HG02852 (cell line): ENCODE results near the gene TEC.

Experiments used
- ATAC-seq: cut with Tn5 transposase; IDR thresholded peaks from one replicate; pipeline ENCODE4 v1.9.1; 2021; ENCODE audit warnings: mild to moderate bottlenecking, moderate library complexity; ENCODE audit not compliant: unreplicated experiment

Gene TEC

GRCh38 chr4:48093991-48094416, 175.6 kb downstream of the TEC start:
- no peak for ATAC-seq

- no peak for ATAC-seq
Observed at GRCh38 chr4:48090621-48091020, 179.0 kb downstream of the TEC start.

- ATAC-seq = no peak
Observed at GRCh38 chr4:48085821-48086589, 183.6 kb downstream of the TEC start.
